Mononuclear cell (primary cell): Measurements from ENCODE around the gene PHACTR1. TPM values are rescaled to one million over a fixed set of nuclear protein-coding genes. Genes with fewer than 3 reads are reported as not detected.

Experiments used
- H3K27me3 ChIP-seq: 2 replicates; pipeline ENCODE4 v1.6.0; 2011; ENCODE audit warnings: low read length, control low read depth; ENCODE audit not compliant: insufficient read depth
- H3K4me1 ChIP-seq: 2 replicates; pipeline ENCODE4 v1.5.1; 2011; ENCODE audit warnings: mild to moderate bottlenecking, low read length, control low read depth; ENCODE audit not compliant: insufficient read depth
- H3K4me3 ChIP-seq: 2 replicates; pipeline ENCODE4 v1.5.1; 2011; ENCODE audit warnings: mild to moderate bottlenecking, low read length, moderate library complexity
- H3K9me3 ChIP-seq: 2 replicates; pipeline ENCODE4 v1.5.1; 2011; ENCODE audit warnings: low read depth, mild to moderate bottlenecking, control low read depth, low read length
- total RNA-seq: library from RNA; depleted of rRNA; stranded (reverse); fragments of >200 nt; gene quantifications from one replicate; pipeline ENCODE4 v1.2.3, GENCODE V29; 2012

The PHACTR1 gene
- total RNA-seq, 1 donor = 81.6 TPM

DNA sequence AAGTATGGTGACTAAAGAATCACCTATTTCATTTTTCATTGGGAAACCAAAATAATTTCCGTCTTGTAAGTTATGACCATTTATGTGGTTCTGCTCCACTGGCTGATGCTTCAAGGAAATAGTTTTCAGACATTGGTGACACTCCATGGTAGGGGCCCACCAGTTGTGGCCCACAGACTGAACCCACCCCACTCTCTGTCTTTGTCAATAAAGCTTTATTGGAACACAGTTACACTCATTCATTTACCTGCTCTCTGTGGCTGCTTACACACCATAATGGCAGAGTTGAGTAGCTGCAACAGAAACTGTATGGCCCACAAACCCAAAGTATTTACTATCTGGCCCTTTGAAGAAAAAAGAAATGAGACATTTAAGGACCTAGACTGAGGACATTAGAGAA is 533.2 kb downstream of the PHACTR1 start:
- Histone ChIP-seq H3K4me1 (peaks cover 28% of the 10 kb centered on the region), H3K27me3 (no peaks in the 10 kb centered on the region), H3K9me3 (no peaks in the 10 kb centered on the region), H3K4me3 (no peak overlapping the region)

- no peaks in the 10 kb centered on the region for H3K27me3 ChIP-seq
- H3K9me3 ChIP-seq = no peaks in the 10 kb centered on the region
- no peak overlapping the region for H3K4me3 ChIP-seq
- peaks cover 36% of the 10 kb centered on the region for H3K4me1 ChIP-seq
Observed at GRCh38 chr6:13250703-13251102, 534.1 kb downstream of the PHACTR1 start.

DNA sequence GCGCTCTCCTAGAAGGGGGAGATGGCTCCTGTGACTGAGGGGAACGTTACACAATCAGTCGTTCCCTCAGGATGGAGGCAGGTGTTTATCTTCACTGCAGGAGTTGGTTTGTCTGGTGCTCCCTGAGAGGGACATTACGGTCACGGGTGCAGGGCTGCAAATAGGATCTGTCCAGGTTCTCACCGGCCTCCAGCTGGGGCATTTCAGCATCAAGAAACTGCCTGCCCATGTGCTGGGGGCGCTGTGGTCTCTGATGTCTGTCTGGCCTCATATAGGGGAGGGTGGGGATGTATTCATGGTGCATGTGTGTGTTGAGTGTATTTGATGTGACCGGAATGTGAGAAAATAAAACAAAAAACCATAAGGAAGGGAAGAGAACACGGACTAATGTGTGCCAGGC is 534.7 kb downstream of the PHACTR1 start:
- Histone ChIP-seq H3K4me3 (no peak overlapping the region), H3K27me3 (no peaks in the 10 kb centered on the region), H3K9me3 (no peaks in the 10 kb centered on the region), H3K4me1 (peaks cover 42% of the 10 kb centered on the region)

GRCh38 chr6:13252790-13253189 is 536.2 kb downstream of the PHACTR1 start:
- H3K27me3 ChIP-seq = no peaks in the 10 kb centered on the region
- peaks cover 57% of the 10 kb centered on the region for H3K4me1 ChIP-seq
- H3K9me3 ChIP-seq = no peaks in the 10 kb centered on the region
- H3K4me3 ChIP-seq = no peak overlapping the region

DNA sequence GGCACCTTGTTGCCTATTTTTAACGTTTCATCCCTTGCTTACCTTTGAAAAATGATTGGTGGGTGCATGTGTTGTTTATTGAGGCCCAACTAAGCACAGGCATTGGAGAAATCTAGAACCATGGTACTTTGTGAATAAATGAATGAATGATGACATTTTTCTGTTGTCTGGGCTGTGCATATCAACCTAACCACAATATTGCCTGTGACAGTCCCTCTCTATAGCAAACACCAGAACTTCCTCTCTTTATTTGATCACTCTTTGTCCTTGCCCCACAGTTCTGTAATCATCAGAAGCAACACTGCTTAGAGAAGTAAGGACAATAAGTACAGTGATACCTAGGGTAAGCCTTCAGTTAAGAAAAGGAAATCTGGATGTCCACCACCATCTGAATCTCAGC is 536.7 kb downstream of the PHACTR1 start:
- Histone ChIP-seq H3K27me3 (no peaks in the 10 kb centered on the region), H3K4me1 (peaks cover 60% of the 10 kb centered on the region), H3K9me3 (no peaks in the 10 kb centered on the region)

DNA sequence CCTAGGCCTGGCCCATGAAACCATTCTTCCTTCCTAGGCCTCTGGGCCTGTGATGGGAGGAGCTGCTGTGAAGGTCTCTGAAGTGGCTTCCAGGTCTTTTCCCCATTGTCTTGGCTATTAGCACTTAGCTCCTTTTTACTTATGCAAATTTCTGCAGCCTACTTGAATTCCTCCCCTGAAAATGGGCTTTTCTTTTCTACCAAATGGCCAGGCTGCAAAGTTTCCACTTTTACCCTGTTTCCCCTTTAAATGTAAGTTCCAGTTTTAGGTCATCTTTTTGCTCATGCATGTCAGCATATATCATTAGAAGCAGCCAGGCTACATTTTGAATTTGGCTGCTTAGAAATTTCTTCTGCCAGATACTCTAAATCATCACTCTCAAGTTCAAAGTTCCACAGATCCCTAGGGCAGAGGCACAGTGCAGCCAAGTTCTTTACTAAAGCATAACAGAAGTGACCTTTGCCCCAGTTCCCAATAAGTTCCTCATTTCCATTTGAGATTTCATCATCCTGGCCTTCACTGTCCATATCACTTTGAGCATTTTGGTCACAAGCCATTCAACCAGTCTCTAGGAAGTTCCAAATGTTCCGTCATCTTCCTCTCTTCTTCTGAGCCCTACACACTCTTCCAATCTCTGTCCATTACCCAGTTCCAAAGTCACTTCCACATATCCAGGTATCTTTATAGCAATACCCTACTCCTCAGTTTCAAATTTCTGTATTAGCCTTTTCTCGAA is 539.9 kb downstream of the PHACTR1 start:
- Histone ChIP-seq H3K4me3 (no peak overlapping the region), H3K9me3 (no peaks in the 10 kb centered on the region), H3K4me1 (peaks cover 77% of the 10 kb centered on the region), H3K27me3 (no peaks in the 10 kb centered on the region)

More for the DNA sequence above, 536.7 kb downstream of the PHACTR1 start:
- no peak overlapping the region for H3K4me3 ChIP-seq

GRCh38 chr6:13259393-13259792 is 542.8 kb downstream of the PHACTR1 start:
- Histone ChIP-seq H3K9me3 (no peaks in the 10 kb centered on the region), H3K4me3 (no peak overlapping the region), H3K4me1 (peaks cover 88% of the 10 kb centered on the region)

DNA sequence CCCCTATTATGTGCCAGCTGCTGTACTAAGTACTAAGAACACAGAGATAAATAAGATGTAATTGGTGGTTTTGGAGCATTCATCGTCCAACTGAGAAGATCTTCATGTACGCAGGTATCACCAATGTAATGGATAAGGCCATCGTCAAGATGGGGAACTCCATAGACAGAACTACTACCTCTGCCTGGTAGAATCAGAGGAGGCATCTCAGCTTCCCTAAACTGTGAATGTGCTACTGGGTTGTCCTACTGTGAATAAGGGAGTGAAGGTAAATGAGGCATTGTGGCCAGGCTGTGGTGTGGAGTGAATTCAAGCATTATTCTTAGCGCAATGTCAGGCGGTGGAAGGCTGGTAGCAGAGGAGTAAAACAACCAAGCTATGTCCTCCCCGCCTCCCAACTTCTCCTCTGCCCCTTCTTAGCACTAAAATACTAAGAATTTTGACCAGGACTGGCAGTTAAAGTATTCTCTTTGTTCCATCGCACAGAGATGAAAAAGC is 543.6 kb downstream of the PHACTR1 start:
- H3K9me3 ChIP-seq = no peaks in the 10 kb centered on the region
- H3K4me3 ChIP-seq = no peak overlapping the region
- peaks cover 81% of the 10 kb centered on the region for H3K4me1 ChIP-seq
- no peaks in the 10 kb centered on the region for H3K27me3 ChIP-seq

More at GRCh38 chr6:13259393-13259792, 542.8 kb downstream of the PHACTR1 start:
- H3K27me3 ChIP-seq = no peaks in the 10 kb centered on the region

GRCh38 chr6:13260831-13261230 is 544.3 kb downstream of the PHACTR1 start:
- Histone ChIP-seq H3K4me1 (peaks cover 74% of the 10 kb centered on the region), H3K27me3 (no peaks in the 10 kb centered on the region), H3K9me3 (no peaks in the 10 kb centered on the region), H3K4me3 (no peak overlapping the region)

DNA sequence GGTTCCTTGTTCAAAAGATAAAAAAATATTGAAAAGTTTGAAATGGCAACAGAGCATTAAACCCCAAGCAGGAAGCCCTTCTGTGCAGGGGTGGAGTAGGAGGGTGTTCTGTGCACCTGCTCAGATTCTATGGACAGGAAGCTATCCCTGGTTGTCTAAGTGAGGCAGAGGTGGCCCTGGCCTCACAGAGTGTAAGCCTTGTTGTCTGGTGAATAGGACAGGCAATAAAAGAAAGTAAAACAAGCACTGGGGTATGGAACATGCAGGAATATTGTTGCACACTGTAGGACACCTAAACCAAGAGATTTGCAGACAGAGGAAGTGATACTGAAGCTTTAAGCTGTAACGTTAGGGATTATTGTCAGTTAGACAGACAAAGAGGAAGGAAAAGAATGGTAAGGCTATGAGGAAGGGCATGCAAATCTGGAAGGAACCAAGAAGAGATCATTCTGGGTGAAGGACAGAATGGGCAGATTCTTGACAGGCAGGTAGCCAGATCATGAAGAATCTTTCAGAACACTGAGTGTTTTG is 545.0 kb downstream of the PHACTR1 start:
- Histone ChIP-seq H3K27me3 (no peaks in the 10 kb centered on the region), H3K4me3 (no peak overlapping the region), H3K4me1 (peaks cover 68% of the 10 kb centered on the region), H3K9me3 (no peaks in the 10 kb centered on the region)

DNA sequence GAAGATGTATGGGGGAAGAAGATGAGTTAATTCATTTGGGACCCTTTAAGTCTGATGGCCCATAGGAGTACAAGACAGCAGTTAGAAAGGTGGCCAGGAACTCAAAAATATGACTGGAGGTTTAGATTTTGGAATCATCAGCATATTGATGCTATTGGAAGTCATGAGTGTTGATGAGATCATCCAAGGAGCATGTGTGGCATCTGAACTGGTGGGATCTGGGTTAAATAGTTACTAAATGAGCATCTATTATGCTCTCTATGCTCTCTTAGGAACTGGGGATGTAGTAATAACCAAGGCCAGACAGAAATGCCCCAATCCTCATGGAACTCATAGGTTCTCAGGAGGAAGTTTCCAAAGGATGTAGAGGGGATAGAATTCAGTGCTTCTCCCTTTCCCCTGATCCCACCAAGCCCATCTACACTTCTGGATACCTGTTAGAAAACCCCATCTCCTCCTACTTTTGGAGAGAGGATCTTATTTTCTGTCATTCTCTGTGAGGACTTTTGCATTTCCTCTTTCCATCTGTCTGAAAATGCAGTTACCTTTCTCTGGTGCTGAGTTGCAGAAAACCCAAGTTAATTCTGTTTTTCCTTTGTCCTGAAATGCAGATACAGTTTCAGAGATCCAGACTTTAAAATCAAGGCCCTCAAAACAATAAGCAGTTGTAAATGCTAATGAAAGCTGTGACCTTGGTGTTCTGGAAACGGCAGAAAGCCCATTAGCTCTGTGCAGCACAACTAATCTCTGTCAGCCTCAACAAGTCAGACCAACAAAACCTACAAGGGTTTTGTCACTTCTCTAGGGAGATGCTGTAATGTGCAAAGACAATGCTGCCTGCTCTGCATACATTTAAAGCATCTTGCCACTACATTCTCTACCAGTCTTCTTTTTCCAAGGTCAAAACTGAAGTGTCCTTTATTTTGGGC is 546.0 kb downstream of the PHACTR1 start:
- Histone ChIP-seq H3K4me1 (peaks cover 62% of the 10 kb centered on the region), H3K4me3 (no peak overlapping the region), H3K9me3 (no peaks in the 10 kb centered on the region), H3K27me3 (no peaks in the 10 kb centered on the region)

GRCh38 chr6:13263669-13264068 is 547.1 kb downstream of the PHACTR1 start:
- no peaks in the 10 kb centered on the region for H3K27me3 ChIP-seq
- H3K4me3 ChIP-seq = no peak overlapping the region
- peaks cover 64% of the 10 kb centered on the region for H3K4me1 ChIP-seq
- no peaks in the 10 kb centered on the region for H3K9me3 ChIP-seq

DNA sequence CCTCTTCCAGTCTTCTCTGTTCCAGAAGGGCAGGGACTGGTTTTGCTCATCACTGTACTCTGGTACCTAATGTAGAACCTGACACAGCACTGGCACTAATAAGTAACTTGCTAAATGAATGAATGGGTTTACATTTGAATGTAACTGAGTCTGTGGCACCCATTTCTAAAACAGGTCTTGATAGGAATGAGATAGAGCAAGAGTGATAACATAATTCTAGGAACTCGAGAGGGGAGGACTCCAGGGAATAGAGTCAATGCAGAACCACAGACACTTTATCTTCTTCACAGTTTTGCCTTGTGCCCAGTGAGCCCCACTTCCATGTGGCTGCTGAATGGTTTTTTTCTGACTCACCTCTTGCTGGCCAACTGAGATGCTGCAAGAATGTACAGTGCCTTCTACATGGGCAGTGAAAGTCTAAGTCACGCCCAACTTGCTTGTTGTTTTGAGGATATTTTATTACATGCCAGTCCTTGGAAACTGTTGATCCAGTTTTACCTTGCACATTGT is 550.6 kb downstream of the PHACTR1 start:
- H3K4me1 ChIP-seq = peaks cover 68% of the 10 kb centered on the region
- no peaks in the 10 kb centered on the region for H3K27me3 ChIP-seq
- no peak overlapping the region for H3K4me3 ChIP-seq
- no peaks in the 10 kb centered on the region for H3K9me3 ChIP-seq

- Histone ChIP-seq H3K9me3 (no peaks in the 10 kb centered on the region), H3K27me3 (no peaks in the 10 kb centered on the region), H3K4me3 (no peak overlapping the region), H3K4me1 (peaks cover 66% of the 10 kb centered on the region)
Observed at GRCh38 chr6:13268913-13269518, 552.4 kb downstream of the PHACTR1 start.
